NCI-H2107 (cell line): ENCODE data around the gene PDHX.
"Not testable (repeated sequence)": the region's sequence is repeated elsewhere in the genome, so short reads cannot be mapped to it uniquely, and the experiment has no call there.

ENCODE experiments used
- DNase-seq: peaks from one replicate; lab custom pipeline; 2025; lab: John Stamatoyannopoulos, UW

The PDHX gene

GRCh38 chr11:35021589-35021988, 105.2 kb downstream of the PDHX start:
- DNase-seq = no peak

DNA sequence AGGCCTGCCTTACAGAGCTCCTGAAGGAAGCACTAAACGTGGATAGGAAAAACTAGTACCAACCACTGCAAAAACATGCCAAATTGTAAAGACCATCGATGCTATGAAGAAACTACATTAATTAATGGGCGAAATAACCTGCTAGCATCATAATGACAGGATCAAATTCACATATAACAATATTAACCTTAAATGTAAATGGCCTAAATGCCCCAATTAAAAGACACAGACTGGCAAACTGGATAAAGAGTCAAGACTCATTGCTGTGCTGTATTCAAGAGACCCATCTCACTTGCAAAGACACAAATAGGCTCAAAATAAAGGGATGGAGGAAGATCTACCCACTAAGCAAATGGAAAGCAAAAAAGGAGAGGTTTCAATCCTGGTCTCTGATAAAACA, 107.5 kb downstream of the PDHX start:
- not testable (repeated sequence) for DNase-seq

GRCh38 chr11:35028007-35028406, 111.6 kb downstream of the PDHX start:
- not testable (repeated sequence) for DNase-seq

GRCh38 chr11:35029979-35030682, 113.7 kb downstream of the PDHX start:
- DNase-seq = no peak

DNA sequence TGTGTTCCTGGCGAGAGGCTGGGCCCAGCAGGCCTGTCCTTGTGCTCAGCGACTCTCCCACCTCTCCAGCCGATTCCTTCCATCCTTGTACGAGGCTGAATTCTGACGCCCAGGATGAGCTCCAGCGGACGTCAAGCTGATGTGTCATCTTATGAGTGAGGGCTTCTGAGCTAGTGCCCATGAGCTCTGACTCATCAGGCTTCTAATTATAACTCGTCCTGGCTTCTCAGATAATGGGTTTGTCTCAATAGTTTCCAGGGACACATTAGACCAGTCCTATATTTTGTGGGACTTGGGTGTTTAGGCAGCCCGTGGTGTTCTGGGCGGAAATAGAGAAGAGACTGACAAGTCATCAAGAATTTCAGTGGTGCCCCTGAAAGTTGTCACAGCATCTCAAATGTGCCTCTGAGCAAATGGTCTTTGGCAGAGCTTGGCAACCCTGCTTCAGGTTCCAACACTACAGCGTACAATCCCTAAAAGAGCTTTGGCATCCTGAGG, 114.3 kb downstream of the PDHX start:
- DNase-seq = no peak

DNA sequence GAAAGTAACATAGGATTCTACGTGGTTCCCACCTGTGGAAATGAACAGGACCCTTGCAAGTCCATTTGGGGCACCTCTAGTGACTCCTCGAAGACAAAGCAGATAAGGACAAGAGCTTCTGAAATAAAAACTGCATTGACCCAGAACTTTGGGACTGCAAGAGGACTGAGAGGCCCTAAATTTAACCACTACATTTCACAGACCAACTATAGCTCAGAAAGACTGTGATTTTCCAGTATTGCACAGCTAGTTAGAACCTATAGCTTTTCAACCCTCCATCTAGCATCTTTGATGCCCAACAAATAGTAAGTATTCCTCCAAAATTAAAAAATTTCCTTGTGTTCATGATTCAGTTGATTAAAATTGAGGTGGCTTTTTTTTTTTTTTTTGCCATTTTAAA, 114.9 kb downstream of the PDHX start:
- DNase-seq = no peak

GRCh38 chr11:35031867-35032266, 115.4 kb downstream of the PDHX start:
- no peak for DNase-seq

DNA sequence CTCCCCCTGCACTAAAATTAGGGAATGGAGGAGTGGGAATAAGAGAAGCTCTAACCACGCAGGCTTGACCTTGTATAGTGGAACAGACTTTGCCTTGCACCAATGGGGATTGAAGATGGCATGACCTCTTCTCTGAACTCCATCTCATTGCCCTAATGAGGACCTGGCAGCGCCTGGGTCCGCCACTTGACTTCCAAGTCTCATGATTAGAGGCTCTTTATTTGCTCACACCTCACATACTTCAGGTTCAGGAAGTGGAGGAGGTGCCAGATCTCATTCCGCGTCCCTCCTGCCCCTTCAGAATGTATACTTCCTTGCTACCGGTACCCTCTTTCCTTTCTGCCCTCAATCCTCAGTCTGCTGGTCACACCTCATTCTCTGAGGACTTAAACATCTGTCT, 116.6 kb downstream of the PDHX start:
- DNase-seq = no peak

- no peak for DNase-seq
These were observed 118.0 kb downstream of the PDHX start for GRCh38 chr11:35034401-35034800.

DNA sequence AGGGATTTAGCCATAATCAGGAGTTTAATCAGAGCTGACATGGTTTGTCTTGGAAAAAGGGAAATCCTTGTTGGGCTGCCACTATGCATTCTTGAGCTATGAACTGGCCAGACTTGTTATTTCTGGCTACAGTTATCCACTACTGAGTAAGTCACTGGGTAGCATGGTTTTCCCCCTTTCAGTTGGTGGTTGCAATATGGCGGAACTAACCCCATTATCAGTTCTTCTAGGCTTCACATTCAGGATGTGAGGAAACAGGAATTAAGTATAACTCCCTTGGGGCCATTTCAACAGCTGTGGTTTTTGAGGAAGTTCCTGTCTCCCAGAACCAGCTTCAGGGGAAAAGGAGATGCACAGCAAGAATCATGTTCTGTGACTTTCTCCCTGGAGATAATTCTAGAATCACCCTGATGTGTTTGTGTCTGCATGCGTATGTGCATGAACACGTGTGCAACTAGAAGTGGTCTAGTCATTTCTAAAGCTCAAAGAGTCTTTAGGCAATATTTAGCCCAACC, 119.5 kb downstream of the PDHX start:
- no peak for DNase-seq

GRCh38 chr11:35036639-35037038, 120.2 kb downstream of the PDHX start:
- no peak for DNase-seq

GRCh38 chr11:35038211-35038928, 122.0 kb downstream of the PDHX start:
- no peak for DNase-seq

DNA sequence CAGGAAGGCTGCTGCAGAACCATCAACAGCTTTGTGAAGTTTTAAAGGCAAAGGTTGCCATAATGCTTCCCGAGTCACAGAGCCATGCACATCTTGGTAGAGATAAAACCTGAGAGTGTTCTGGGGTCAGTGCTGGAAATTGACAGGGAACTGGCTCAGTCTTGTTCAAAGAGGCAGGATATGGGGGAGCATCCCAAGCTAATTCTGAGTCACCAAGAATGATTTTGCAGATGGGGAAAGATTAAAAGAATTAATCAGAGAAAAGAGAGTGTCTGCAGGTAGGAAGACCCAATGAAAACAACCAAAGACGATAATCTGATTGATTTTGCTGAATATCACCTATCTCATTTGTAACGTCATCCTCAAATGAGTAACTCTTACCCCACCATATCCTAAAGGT, 122.7 kb downstream of the PDHX start:
- DNase-seq = no peak

GRCh38 chr11:35040221-35040942, 124.0 kb downstream of the PDHX start:
- no peak for DNase-seq

DNA sequence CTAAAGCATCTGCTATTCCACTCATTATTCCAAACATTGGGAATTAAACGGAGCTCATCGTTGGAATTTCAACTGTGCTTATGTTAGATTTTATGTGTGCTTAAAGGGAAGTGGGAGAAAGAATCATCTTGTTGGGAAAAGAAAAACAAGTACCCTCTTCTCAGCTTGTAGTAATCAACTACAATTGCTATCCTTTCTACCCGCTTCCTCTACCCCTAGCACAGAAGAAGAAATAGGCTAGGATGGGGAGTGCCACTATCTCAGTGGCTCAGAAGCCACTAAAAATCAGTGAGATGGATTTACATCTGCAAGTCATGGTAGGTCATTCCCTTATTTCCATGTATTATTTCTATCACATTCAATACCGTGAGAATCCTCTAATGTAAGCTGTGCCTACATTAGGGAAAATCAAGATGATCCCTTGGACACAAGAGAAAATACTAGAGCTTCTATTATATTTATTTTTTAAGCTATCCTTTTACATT, 124.7 kb downstream of the PDHX start:
- no peak for DNase-seq

GRCh38 chr11:35042224-35042623, 125.8 kb downstream of the PDHX start:
- DNase-seq = no peak

- no peak for DNase-seq
These were observed 126.5 kb downstream of the PDHX start for GRCh38 chr11:35042913-35043312.

DNA sequence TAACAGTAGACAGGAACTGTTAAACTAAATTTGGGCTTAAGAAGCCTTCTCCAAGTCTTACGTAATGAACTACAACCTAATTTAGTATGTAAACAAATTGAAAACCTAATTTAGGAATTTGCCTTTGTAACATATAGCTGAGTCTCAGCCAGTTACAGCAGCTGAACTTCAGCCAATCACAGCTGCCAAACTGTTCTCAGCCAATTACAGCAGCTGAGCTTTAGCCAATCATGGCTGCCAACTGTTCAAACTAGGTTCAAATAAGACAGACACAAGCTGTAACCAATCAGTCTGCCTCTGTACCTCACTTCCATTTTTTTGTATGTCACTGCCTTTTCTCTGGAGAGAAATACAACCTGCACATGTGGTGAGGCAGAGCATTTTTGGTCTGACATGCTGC, 127.5 kb downstream of the PDHX start:
- DNase-seq = no peak

DNA sequence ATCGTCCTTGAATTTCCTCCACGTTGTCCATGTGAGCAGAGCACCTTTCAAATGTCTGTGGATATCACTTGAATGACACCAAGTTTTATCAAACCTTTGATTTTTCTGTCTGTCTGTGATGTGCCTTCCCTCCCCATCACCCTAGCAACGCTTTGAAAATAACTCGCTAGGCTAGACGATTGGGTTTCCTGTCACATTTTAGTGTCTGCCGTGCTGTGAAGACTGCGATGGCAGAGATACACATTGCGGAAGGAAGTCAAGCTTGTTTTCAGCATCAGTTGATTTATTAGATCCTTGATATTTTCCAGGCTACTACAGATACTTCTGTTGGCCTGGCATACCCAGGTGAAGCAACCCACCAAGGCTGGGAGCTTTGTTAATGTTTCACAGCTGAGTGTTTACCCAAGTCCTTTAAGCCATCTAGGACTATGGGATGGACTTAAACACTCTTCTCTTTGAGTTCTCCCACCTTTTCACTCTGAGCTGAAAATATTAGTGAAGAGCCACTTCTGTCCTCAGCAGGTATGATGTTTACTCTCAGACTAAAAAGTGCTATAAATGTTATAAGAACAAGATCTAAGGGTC, 128.9 kb downstream of the PDHX start:
- DNase-seq = no peak
